Epidermal melanocyte (primary cell): Measurements from ENCODE around the gene HSPA12A.

Experiments
- DNase-seq: peaks from one replicate; pipeline ENCODE4 v3.0.0; 2011; ENCODE audit warnings: low spot score; ENCODE audit not compliant: insufficient read length

HSPA12A gene

GRCh38 chr10:116771101-116771958, 29.0 kb upstream of the HSPA12A start:
- peak; percentile 49 for DNase-seq

- DNase-seq = no peak
Measured at GRCh38 chr10:116770281-116770680, 27.9 kb upstream of the HSPA12A start.

- no peak for DNase-seq
Measured at GRCh38 chr10:116769791-116770190, 27.4 kb upstream of the HSPA12A start.

GRCh38 chr10:116769368-116769767, 27.0 kb upstream of the HSPA12A start:
- no peak for DNase-seq

- DNase-seq = no peak
Measured at GRCh38 chr10:116768786-116769185, 26.4 kb upstream of the HSPA12A start.

GRCh38 chr10:116766837-116767634, 24.7 kb upstream of the HSPA12A start:
- DNase-seq = no peak

- DNase-seq = no peak
Measured at GRCh38 chr10:116766241-116766827, 24.0 kb upstream of the HSPA12A start.

- DNase-seq = no peak
Measured at GRCh38 chr10:116765648-116766081, 23.3 kb upstream of the HSPA12A start.

- no peak for DNase-seq
Measured at GRCh38 chr10:116764979-116765378, 22.6 kb upstream of the HSPA12A start.

- peak; percentile 30 for DNase-seq
Measured at GRCh38 chr10:116763440-116763839, 21.1 kb upstream of the HSPA12A start.

GRCh38 chr10:116761883-116762282, 19.5 kb upstream of the HSPA12A start:
- no peak for DNase-seq

- no peak for DNase-seq
Measured at GRCh38 chr10:116760919-116761318, 18.6 kb upstream of the HSPA12A start.

- no peak for DNase-seq
Measured at GRCh38 chr10:116757246-116757645, 14.9 kb upstream of the HSPA12A start.

GRCh38 chr10:116756277-116756676, 13.9 kb upstream of the HSPA12A start:
- no peak for DNase-seq

GRCh38 chr10:116753759-116754158, 11.4 kb upstream of the HSPA12A start:
- no peak for DNase-seq

GRCh38 chr10:116752969-116753665, 10.8 kb upstream of the HSPA12A start:
- no peak for DNase-seq

GRCh38 chr10:116752563-116752962, 10.2 kb upstream of the HSPA12A start:
- no peak for DNase-seq

- no peak for DNase-seq
Measured at GRCh38 chr10:116748471-116748870, 6.1 kb upstream of the HSPA12A start.

GRCh38 chr10:116748041-116748440, 5.7 kb upstream of the HSPA12A start:
- no peak for DNase-seq

- DNase-seq = no peak
Measured at GRCh38 chr10:116747325-116747724, 5.0 kb upstream of the HSPA12A start.

GRCh38 chr10:116744885-116745284, 2.5 kb upstream of the HSPA12A start:
- DNase-seq = no peak
